GM23338 (cell line): Measurements from ENCODE around the gene SFSWAP. TPM values are rescaled to one million over a fixed set of nuclear protein-coding genes. Genes with fewer than 3 reads are reported as not detected.

Experiments used
- ATAC-seq: fragments of 200-7000 bp; cut with Tn5 transposase; 3 replicates; pipeline ENCODE4 v1.9.1; 2020
- DNase-seq: peaks from one replicate; pipeline ENCODE4 v3.0.0-alpha.2; 2015; ENCODE audit warnings: low spot score
- H2AFZ ChIP-seq: fragments of 200-600 bp; sonication (generic); 2 replicates; pipeline ENCODE4 v1.8.0; 2016; ENCODE audit warnings: antibody characterized with exemption, mild to moderate bottlenecking, moderate library complexity
- H3F3A ChIP-seq: fragments of 200-600 bp; sonication (generic); replicated peaks from 2 replicates; pipeline ENCODE4 v1.8.0; 2017; ENCODE audit warnings: antibody characterized with exemption, mixed run types, low read depth
- H3K27ac ChIP-seq: fragments of 200-600 bp; sonication (generic); 2 replicates; pipeline ENCODE4 v1.6.1; 2016; ENCODE audit warnings: low read depth
- H3K27me3 ChIP-seq: fragments of 200-600 bp; sonication (generic); 2 replicates; pipeline ENCODE4 v1.8.0; 2016; ENCODE audit warnings: mild to moderate bottlenecking, mixed run types, moderate library complexity; ENCODE audit not compliant: insufficient read depth
- H3K36me3 ChIP-seq: fragments of 200-600 bp; sonication (generic); 2 replicates; pipeline ENCODE4 v1.8.0; 2016; ENCODE audit warnings: mild to moderate bottlenecking; ENCODE audit not compliant: insufficient read depth
- H3K4me1 ChIP-seq: fragments of 200-600 bp; sonication (generic); 2 replicates; pipeline ENCODE4 v1.8.0; 2016; ENCODE audit warnings: mild to moderate bottlenecking, moderate library complexity; ENCODE audit not compliant: insufficient read depth
- H3K4me2 ChIP-seq: fragments of 200-600 bp; sonication (generic); 2 replicates; pipeline ENCODE4 v1.7.1; 2017; ENCODE audit warnings: mixed run types
- H3K4me3 ChIP-seq: fragments of 200-600 bp; sonication (generic); 2 replicates; pipeline ENCODE4 v1.6.1; 2016; ENCODE audit warnings: mixed run types
- H3K79me2 ChIP-seq: fragments of 200-600 bp; sonication (generic); replicated peaks from 2 replicates; pipeline ENCODE4 v1.8.0; 2017; ENCODE audit warnings: mild to moderate bottlenecking; ENCODE audit not compliant: insufficient read depth
- H3K9me2 ChIP-seq: fragments of 200-600 bp; sonication (generic); 2 replicates; pipeline ENCODE4 v1.8.0; 2017; ENCODE audit not compliant: insufficient read depth
- H4K20me1 ChIP-seq: fragments of 200-600 bp; sonication (generic); replicated peaks from 2 replicates; pipeline ENCODE4 v1.8.0; 2017; ENCODE audit warnings: mild to moderate bottlenecking; ENCODE audit not compliant: insufficient read depth
- H3K27ac Mint-ChIP-seq: 2 replicates; pipeline ENCODE4 v1.8.0; 2020; ENCODE audit warnings: inconsistent platforms, mild to moderate bottlenecking, moderate library complexity, mixed read lengths
- H3K27me3 Mint-ChIP-seq: 3 replicates; pipeline ENCODE4 v1.8.0; 2022; ENCODE audit warnings: low read depth, mild to moderate bottlenecking, moderate library complexity, mixed read lengths, inconsistent platforms; ENCODE audit not compliant: insufficient read depth, poor library complexity
- H3K36me3 Mint-ChIP-seq: 3 replicates; pipeline ENCODE4 v1.8.0; 2021; ENCODE audit warnings: low read depth, mild to moderate bottlenecking, inconsistent platforms, moderate library complexity, mixed read lengths
- H3K4me1 Mint-ChIP-seq: 3 replicates; pipeline ENCODE4 v1.8.0; 2020; ENCODE audit warnings: mild to moderate bottlenecking, inconsistent platforms, mixed read lengths
- H3K4me3 Mint-ChIP-seq: 3 replicates; pipeline ENCODE4 v1.8.0; 2021; ENCODE audit warnings: moderate library complexity, mild to moderate bottlenecking, inconsistent platforms, mixed read lengths
- H3K9me3 Mint-ChIP-seq: 3 replicates; pipeline ENCODE4 v1.8.0; 2020; ENCODE audit warnings: moderate library complexity, mild to moderate bottlenecking, inconsistent platforms, mixed read lengths
- CREB1 ChIP-seq: fragments of 250-450 bp; sonication (Bioruptor Pico); IDR thresholded peaks from 2 replicates; pipeline ENCODE4 v1.5.0; 2020; ENCODE audit warnings: low read depth, mild to moderate bottlenecking, moderate library complexity
- EZH2 ChIP-seq: fragments of 200-600 bp; sonication (generic); IDR thresholded peaks from one replicate; pipeline ENCODE4 v1.8.0; 2017; ENCODE audit warnings: antibody characterized with exemption, mild to moderate bottlenecking, low read depth; ENCODE audit not compliant: unreplicated experiment
- EZH2phosphoT487 ChIP-seq: fragments of 200-600 bp; sonication (generic); IDR thresholded peaks from one replicate; pipeline ENCODE4 v1.8.1; 2018; ENCODE audit warnings: antibody characterized with exemption; ENCODE audit not compliant: unreplicated experiment
- JUNB ChIP-seq: IDR thresholded peaks from one replicate; pipeline ENCODE4 v1.6.1; 2016; ENCODE audit warnings: antibody characterized with exemption; ENCODE audit not compliant: unreplicated experiment
- NANOG ChIP-seq: IDR thresholded peaks from 2 replicates; pipeline ENCODE4 v1.6.1; 2016; ENCODE audit warnings: antibody characterized with exemption, borderline replicate concordance
- STAT1 ChIP-seq: IDR thresholded peaks from one replicate; pipeline ENCODE4 v1.6.1; 2016; ENCODE audit warnings: antibody characterized with exemption; ENCODE audit not compliant: unreplicated experiment
- ZNF114 ChIP-seq: fragments of 250-450 bp; sonication (Bioruptor Pico); IDR thresholded peaks from 2 replicates; pipeline ENCODE4 v1.5.0; 2020; ENCODE audit warnings: mild to moderate bottlenecking, moderate library complexity
- ZNF331 ChIP-seq: fragments of 250-450 bp; sonication (Bioruptor Pico); IDR thresholded peaks from 2 replicates; pipeline ENCODE4 v1.5.0; 2020; ENCODE audit warnings: low read depth, mild to moderate bottlenecking, moderate library complexity
- polyA plus RNA-seq: library from polyadenylated mRNA; unstranded; fragments of >200 nt; fragmentation: Nextera tagmentation; extraction: Ambion mirVana; gene quantifications from 2 replicates; pipeline ENCODE4 v1.2.1, GENCODE V29; 2016
- total RNA-seq: library from RNA; depleted of rRNA; stranded (reverse); fragments of >200 nt; shearing (Covaris generic); gene quantifications from 2 replicates; pipeline ENCODE4 v1.2.3, GENCODE V29; 2014
- TF ChIP-seq, protein P1 (sequence below), 2 experiments: fragments of 200-600 bp in 1 of 2; sonication (generic) in 1 of 2; conservative IDR thresholded peaks; 2 replicates each; pipeline versions ENCODE4 v1.5.1 to v1.6.1; 2016 to 2017; ENCODE audit warnings: antibody characterized with exemption in 2 of 2, low read depth in 2 of 2, mild to moderate bottlenecking in 2 of 2, moderate library complexity in 1 of 2
- TF ChIP-seq, protein P2 (sequence below): IDR thresholded peaks from one replicate; pipeline ENCODE4 v1.6.1; 2018; ENCODE audit warnings: antibody characterized with exemption; ENCODE audit not compliant: unreplicated experiment

SFSWAP gene
- total and polyA plus RNA-seq, 2 experiments from 2014 or later = 41.0 to 49.8 TPM

DNA sequence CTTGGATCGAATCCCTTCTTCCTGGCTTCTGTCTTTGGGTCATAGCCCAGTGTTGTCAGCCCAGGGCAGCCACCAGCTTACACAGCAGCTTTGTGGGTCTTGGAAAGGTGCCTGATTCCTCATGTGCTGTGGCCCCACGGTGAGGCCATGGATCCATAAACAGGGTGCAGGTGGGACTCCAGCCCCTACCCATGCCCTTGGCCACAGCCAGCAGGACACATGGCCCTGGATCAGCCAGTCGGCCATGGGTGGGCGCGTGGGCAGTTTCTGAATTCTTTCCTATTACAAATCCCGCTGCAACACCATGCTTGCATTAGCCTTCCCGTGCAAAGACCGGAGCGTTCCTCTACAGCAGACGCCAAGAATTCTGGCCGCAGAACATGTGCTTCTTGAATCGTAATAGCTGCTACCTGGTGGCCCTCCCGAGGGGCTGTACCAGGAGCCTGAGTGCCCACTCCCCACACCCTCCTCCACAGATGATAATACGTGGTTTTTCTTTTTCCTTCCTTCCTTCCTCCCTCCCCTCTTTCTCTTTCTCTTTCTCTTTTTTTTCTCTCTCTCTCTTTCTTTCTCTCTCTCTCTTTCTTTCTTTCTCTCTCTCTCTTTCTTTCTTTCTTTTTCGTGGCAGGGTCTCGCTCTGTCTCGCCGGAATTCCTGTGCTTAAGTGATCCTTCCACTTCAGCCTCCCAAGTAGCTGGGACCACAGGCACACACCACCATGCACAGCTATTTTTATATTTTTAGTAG, 114.4 kb downstream of the SFSWAP start:
- Mint-ChIP-seq H3K36me3 (no peaks in the 10 kb centered on the region; the same call in 2 of the 3 replicates), H3K9me3 (no peaks in the 10 kb centered on the region), H3K27ac (no peak overlapping the region), H3K4me3 (no peak overlapping the region; the same call in 2 of the 3 replicates), H3K27me3 (peaks cover 7% of the 10 kb centered on the region), H3K4me1 (0 out of 3 replicates have a peak, but pooled peaks cover 6% of the 10 kb centered on the region)
- Histone ChIP-seq H3K9me2 (no peaks in the 10 kb centered on the region), H3K36me3 (no peaks in the 10 kb centered on the region), H3K27me3 (peaks cover 21% of the 10 kb centered on the region), H3K27ac (no peak overlapping the region), H3K4me2 (no peak overlapping the region), H3F3A (no peaks in the 10 kb centered on the region), H3K4me3 (no peak overlapping the region), H2AFZ (no peak overlapping the region), H3K4me1 (peaks cover 7% of the 10 kb centered on the region; the same call in 1 of the 2 replicates), H3K79me2 (no peaks in the 10 kb centered on the region), H4K20me1 (no peaks in the 10 kb centered on the region)
- TF ChIP-seq, protein P1, sequence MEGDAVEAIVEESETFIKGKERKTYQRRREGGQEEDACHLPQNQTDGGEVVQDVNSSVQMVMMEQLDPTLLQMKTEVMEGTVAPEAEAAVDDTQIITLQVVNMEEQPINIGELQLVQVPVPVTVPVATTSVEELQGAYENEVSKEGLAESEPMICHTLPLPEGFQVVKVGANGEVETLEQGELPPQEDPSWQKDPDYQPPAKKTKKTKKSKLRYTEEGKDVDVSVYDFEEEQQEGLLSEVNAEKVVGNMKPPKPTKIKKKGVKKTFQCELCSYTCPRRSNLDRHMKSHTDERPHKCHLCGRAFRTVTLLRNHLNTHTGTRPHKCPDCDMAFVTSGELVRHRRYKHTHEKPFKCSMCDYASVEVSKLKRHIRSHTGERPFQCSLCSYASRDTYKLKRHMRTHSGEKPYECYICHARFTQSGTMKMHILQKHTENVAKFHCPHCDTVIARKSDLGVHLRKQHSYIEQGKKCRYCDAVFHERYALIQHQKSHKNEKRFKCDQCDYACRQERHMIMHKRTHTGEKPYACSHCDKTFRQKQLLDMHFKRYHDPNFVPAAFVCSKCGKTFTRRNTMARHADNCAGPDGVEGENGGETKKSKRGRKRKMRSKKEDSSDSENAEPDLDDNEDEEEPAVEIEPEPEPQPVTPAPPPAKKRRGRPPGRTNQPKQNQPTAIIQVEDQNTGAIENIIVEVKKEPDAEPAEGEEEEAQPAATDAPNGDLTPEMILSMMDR (conservative IDR thresholded peaks at IDR 0.05; ENCODE audit: low read depth in 2 of 2) = no peak
- TF ChIP-seq CREB1 (no peak), EZH2 (no peak), STAT1 (no peak), ZNF114 (CRISPR knock-in tag) (no peak), NANOG (no peak)
- TF ChIP-seq, protein P2, sequence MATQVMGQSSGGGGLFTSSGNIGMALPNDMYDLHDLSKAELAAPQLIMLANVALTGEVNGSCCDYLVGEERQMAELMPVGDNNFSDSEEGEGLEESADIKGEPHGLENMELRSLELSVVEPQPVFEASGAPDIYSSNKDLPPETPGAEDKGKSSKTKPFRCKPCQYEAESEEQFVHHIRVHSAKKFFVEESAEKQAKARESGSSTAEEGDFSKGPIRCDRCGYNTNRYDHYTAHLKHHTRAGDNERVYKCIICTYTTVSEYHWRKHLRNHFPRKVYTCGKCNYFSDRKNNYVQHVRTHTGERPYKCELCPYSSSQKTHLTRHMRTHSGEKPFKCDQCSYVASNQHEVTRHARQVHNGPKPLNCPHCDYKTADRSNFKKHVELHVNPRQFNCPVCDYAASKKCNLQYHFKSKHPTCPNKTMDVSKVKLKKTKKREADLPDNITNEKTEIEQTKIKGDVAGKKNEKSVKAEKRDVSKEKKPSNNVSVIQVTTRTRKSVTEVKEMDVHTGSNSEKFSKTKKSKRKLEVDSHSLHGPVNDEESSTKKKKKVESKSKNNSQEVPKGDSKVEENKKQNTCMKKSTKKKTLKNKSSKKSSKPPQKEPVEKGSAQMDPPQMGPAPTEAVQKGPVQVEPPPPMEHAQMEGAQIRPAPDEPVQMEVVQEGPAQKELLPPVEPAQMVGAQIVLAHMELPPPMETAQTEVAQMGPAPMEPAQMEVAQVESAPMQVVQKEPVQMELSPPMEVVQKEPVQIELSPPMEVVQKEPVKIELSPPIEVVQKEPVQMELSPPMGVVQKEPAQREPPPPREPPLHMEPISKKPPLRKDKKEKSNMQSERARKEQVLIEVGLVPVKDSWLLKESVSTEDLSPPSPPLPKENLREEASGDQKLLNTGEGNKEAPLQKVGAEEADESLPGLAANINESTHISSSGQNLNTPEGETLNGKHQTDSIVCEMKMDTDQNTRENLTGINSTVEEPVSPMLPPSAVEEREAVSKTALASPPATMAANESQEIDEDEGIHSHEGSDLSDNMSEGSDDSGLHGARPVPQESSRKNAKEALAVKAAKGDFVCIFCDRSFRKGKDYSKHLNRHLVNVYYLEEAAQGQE = no peak
- ATAC-seq = no peak
- DNase-seq = no peak

DNA sequence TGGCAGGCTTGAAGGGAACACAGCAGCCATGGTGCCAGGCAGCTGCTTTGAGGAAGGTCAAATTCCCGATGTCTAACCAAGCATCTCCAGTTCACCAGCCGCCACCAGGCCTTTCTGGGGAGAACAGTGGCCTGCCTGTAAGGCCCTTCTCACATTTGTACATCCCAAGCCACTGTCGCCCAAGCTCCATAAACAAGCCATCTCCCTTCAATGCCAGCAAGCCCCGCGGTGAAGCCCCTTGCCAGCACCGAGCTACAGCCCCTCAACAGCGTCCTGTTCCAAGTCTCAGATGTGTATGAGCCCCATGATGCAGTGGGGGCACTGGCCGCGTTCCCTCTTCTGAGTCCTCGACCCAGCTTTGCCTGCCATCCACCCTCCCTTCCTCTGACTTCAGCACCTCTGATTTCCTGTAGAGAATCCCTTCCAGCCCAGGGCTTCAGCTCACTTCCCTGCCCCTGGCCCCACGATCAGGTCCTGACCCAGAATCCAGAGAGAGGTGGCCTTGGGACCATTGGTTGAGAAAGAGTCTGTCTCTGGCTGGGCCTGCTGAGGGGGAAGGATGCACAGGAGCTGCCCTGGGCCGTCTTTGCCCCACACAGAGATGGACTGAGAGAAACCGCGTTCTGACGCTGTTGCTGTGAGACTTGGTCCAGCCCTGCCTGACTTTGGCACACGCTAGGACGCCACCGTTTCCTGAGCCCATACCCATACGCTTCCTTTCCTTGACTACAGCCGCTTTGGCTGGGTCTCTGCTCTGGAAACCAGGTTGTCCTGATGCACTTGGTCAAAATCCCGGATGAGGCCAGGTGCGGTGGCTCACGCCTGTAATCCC, 115.4 kb downstream of the SFSWAP start:
- H3K4me2 ChIP-seq = no peak overlapping the region
- no peaks in the 10 kb centered on the region for H4K20me1 ChIP-seq
- Mint-ChIP-seq H3K36me3 (no peaks in the 10 kb centered on the region; the same call in 2 of the 3 replicates), H3K27ac (no peak overlapping the region), H3K27me3 (peaks cover 12% of the 10 kb centered on the region), H3K9me3 (no peaks in the 10 kb centered on the region), H3K4me1 (peaks cover 6% of the 10 kb centered on the region; the same call in 2 of the 3 replicates), H3K4me3 (peak overlapping the region; percentile 48; the same call in 1 of the 3 replicates)
- H3K79me2 ChIP-seq = no peaks in the 10 kb centered on the region
- no peak overlapping the region for H3K4me3 ChIP-seq
- H3K9me2 ChIP-seq = no peaks in the 10 kb centered on the region
- peaks cover 7% of the 10 kb centered on the region; the same call in 1 of the 2 replicates for H3K4me1 ChIP-seq
- H3F3A ChIP-seq = no peaks in the 10 kb centered on the region
- ATAC-seq (no peak), DNase-seq (no peak)
- no peak overlapping the region for H3K27ac ChIP-seq
- H3K36me3 ChIP-seq = no peaks in the 10 kb centered on the region
- no peak overlapping the region for H2AFZ ChIP-seq
- peaks cover 29% of the 10 kb centered on the region for H3K27me3 ChIP-seq
- TF ChIP-seq, protein P1 (conservative IDR thresholded peaks at IDR 0.05; ENCODE audit: low read depth in 2 of 2) = no peak
- TF ChIP-seq, protein P2 = no peak
- TF ChIP-seq JUNB (no peak), CREB1 (no peak), EZH2 (no peak), EZH2phosphoT487 (no peak), ZNF331 (CRISPR knock-in tag) (no peak)
